T-cell (primary cell): ENCODE measurements around the gene TRAF3IP1. TPM values are rescaled to one million over a fixed set of nuclear protein-coding genes. Genes with fewer than 3 reads are reported as not detected.

Experiments used
- ATAC-seq, 4 experiments: fragments of 200-7000 bp in 3 of 4; fragments of 150-1000 bp in 1 of 4; cut with Tn5 transposase; replicated peaks in 1 of 4; 1 replicate in 3 of 4; 2 replicates in 1 of 4; pipeline ENCODE4 v1.10.0; 2021; ENCODE audit warnings: moderate library complexity in 3 of 4, mild to moderate bottlenecking in 2 of 4, moderate number of reproducible peaks in 1 of 4
- CTCF ChIA-PET, 2 donors: fragments of 300-600 bp; sonication (Branson Sonifier 250); formaldehyde crosslinking; loops; one replicate each; lab custom pipeline; 2022; ENCODE audit warnings: antibody characterized with exemption in 2 of 2; lab: Charles Lee
- POLR2A ChIA-PET, 2 donors: fragments of 300-600 bp; sonication (Branson Sonifier 250); formaldehyde crosslinking; loops; one replicate each; lab custom pipeline; 2022; ENCODE audit warnings: antibody characterized with exemption in 2 of 2; lab: Charles Lee
- DNase-seq, 35 experiments: peaks; one replicate each; pipeline versions ENCODE4 v3.0.0 to v3.0.0-alpha.2; 2013 to 2023
- H3K27ac ChIP-seq: one replicate; pipeline ENCODE4 v1.5.1; 2013; ENCODE audit warnings: low read length
- H3K27me3 ChIP-seq, 2 experiments: replicated peaks in 1 of 2; 1 replicate in 1 of 2; 2 replicates in 1 of 2; pipeline versions ENCODE4 v1.6.1 to v1.7.0; 2013; ENCODE audit warnings: low read length in 1 of 2, mixed read lengths in 1 of 2; ENCODE audit not compliant: control insufficient read depth in 2 of 2, insufficient read depth in 2 of 2; ENCODE audit errors: extremely low read depth in 1 of 2
- H3K36me3 ChIP-seq, 2 donors: 1 replicate in 1 of 2; 2 replicates in 1 of 2; pipeline versions ENCODE4 v1.6.1 to v1.7.0; 2013; ENCODE audit warnings: low read length in 1 of 2; ENCODE audit not compliant: control insufficient read depth in 2 of 2, insufficient read depth in 1 of 2; ENCODE audit errors: extremely low read depth in 1 of 2
- H3K4me1 ChIP-seq, 2 experiments: 1 replicate in 1 of 2; 2 replicates in 1 of 2; pipeline versions ENCODE4 v1.6.1 to v1.7.0; 2013; ENCODE audit warnings: low read length in 2 of 2, mixed read lengths in 1 of 2; ENCODE audit not compliant: insufficient read depth in 2 of 2, control insufficient read depth in 1 of 2; ENCODE audit errors: extremely low read depth in 1 of 2
- H3K4me3 ChIP-seq, 2 donors: 1 replicate in 1 of 2; 2 replicates in 1 of 2; pipeline versions ENCODE4 v1.5.1 to v1.7.0; 2013; ENCODE audit warnings: mild to moderate bottlenecking in 2 of 2, low read length in 1 of 2, moderate library complexity in 1 of 2; ENCODE audit not compliant: control insufficient read depth in 1 of 2; ENCODE audit errors: extremely low read depth in 1 of 2
- H3K9me3 ChIP-seq: 2 replicates; pipeline ENCODE4 v1.7.0; 2013
- H3K27ac Mint-ChIP-seq, 2 donors: one replicate each; pipeline ENCODE4 v1.8.0; 2020 to 2021; ENCODE audit warnings: mild to moderate bottlenecking in 2 of 2, mixed read lengths in 2 of 2
- H3K27me3 Mint-ChIP-seq, 2 donors: one replicate each; pipeline ENCODE4 v1.8.0; 2021 to 2022; ENCODE audit warnings: mixed read lengths in 2 of 2
- H3K36me3 Mint-ChIP-seq: one replicate; pipeline ENCODE4 v1.8.0; 2021; ENCODE audit warnings: mixed read lengths
- H3K4me1 Mint-ChIP-seq, 3 donors: one replicate each; pipeline ENCODE4 v1.8.0; 2020 to 2022; ENCODE audit warnings: mixed read lengths in 3 of 3, mild to moderate bottlenecking in 1 of 3
- H3K4me3 Mint-ChIP-seq, 3 donors: one replicate each; pipeline ENCODE4 v1.8.0; 2020 to 2022; ENCODE audit warnings: mild to moderate bottlenecking in 3 of 3, mixed read lengths in 3 of 3, moderate library complexity in 3 of 3
- H3K9me3 Mint-ChIP-seq, 3 donors: one replicate each; pipeline ENCODE4 v1.8.0; 2020 to 2022; ENCODE audit warnings: mixed read lengths in 3 of 3
- WGBS: methylation state at CpG from one replicate; pipeline ENCODE4 v1.1.5; 2013; ENCODE audit warnings: missing lambda C conversion rate; ENCODE audit not compliant: insufficient coverage; 5-methylcytosine and 5-hydroxymethylcytosine counted together
- total RNA-seq, 35 experiments: library from RNA in 6 of 35; stranded (reverse) in 6 of 35; fragments of 120-200 nt in 1 of 35; gene quantifications; one replicate each; pipeline versions ENCODE4 v1.2.1 to v1.2.4 and lab custom pipeline; 2013 to 2026

The TRAF3IP1 gene
- total RNA-seq, 5 donors from 2014 or later (not counting 1 experiment from before 2014, with no cell fraction given), result 6.3 to 12.1 (median 11.8) TPM

DNA sequence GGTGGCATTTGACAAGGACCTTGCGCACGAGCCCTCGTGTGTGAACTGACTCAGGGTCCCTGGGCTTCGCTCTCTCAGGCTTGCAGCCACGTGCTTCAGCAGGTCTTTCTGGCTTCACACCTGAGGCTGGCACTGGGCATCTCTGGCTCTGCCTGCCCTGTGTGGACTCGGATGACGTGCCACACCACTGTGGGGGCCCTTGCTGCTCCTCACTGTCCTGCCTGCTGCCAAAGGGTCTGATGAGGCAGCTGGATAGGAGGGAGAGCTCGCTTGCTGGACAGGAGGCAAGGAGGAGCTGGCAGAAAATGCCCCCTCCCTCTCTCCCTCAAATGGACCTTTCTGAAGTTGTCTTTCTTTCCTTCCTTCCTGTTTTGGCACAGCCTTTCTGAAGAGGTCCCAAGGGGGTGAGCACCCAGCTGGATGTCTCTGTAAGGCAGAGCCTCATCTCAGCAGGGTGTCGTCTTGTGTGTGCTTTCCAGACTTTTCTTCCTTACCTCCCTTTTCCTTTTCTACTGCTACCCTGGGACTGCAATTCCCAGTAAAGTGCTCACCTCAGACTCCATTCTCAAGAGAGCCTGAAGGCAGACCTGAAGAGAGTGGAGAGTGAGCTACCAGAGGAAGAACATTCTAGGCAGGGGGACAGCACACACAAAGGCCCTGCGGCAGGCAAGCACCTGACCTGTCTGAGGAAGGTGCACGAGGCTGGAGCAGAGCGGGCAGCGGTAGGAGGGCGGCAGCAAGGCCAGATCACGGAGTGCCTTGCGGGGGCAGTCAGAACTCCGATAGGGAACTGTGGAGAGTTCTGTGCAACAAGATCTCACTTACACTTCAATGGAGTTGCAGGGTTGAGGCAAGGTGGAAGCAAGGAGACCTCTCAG, 37.2 kb upstream of the TRAF3IP1 start:
- DNase-seq, result no peak
- WGBS, result 97% methylated on average over 13 of the region's 17 CpGs
- H3K4me3 ChIP-seq, result no peak overlapping the region
- Mint-ChIP-seq H3K9me3 (no peaks in the 10 kb centered on the region), H3K4me3 (no peak overlapping the region), H3K27me3 (no peaks in the 10 kb centered on the region), H3K4me1 (peaks cover 46 to 56% (median 54%) of the 10 kb centered on the region in 3 donors), H3K36me3 (peaks cover 4% of the 10 kb centered on the region), H3K27ac (no peak overlapping the region)
- ATAC-seq, result no peak
- H3K36me3 ChIP-seq, result no peaks in the 10 kb centered on the region
- POLR2A ChIA-PET, result no interaction called here
- H3K27ac ChIP-seq, result no peak overlapping the region
- CTCF ChIA-PET, result no interaction called here
- peaks cover 0 to 24% of the 10 kb centered on the region in 2 experiments for H3K4me1 ChIP-seq
- H3K9me3 ChIP-seq, result no peaks in the 10 kb centered on the region
- no peaks in the 10 kb centered on the region for H3K27me3 ChIP-seq

DNA sequence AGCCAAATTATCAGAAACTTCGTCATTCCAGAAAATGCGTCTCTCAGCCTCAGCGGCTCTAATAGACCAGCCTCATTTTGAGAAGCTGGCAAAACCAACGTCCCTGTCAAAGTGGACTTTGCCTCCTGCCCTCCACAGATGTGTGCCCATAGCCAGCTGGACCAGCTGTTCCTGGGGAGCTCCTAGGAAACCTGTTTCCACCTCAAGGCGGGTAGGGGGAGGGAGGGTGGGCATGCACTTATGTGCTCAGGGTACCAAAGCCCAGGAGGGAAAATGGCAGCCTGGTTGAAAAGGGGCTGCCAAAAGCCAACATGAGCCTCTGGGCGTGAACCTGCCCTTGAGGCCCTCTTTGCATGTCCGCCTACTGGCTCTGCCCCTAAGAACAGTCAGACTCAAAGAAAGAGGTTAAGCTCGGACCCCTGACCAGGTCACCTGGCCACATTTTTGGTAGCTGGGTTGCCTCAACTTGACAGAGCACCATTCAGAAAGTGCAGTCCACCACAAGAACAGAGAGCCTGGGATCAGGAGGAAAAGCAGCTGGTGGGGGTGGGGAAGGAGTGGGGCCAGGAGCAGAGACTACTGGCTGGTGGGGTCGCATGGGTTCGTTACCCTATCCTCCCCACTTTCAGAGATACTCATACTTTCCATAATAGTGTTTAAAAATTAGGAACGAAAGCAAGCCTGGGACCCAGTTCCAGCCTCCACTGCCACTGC, 35.4 kb upstream of the TRAF3IP1 start:
- peaks cover 53 to 70% (median 65%) of the 10 kb centered on the region in 3 donors for H3K4me1 Mint-ChIP-seq
- POLR2A ChIA-PET, result no interaction called here
- Histone ChIP-seq H3K27ac (no peak overlapping the region), H3K36me3 (no peaks in the 10 kb centered on the region), H3K27me3 (no peaks in the 10 kb centered on the region), H3K4me3 (no peak overlapping the region), H3K9me3 (no peaks in the 10 kb centered on the region), H3K4me1 (peaks cover 7 to 31% of the 10 kb centered on the region in 2 experiments)
- 90% methylated on average over 7 of the region's 11 CpGs for WGBS
- DNase-seq (no peak), ATAC-seq (no peak)
- no peak overlapping the region for H3K27ac Mint-ChIP-seq
- CTCF ChIA-PET, result no interaction called here
- H3K9me3 Mint-ChIP-seq, result no peaks in the 10 kb centered on the region
- peaks cover 4% of the 10 kb centered on the region for H3K36me3 Mint-ChIP-seq
- no peaks in the 10 kb centered on the region for H3K27me3 Mint-ChIP-seq
- H3K4me3 Mint-ChIP-seq, result no peak overlapping the region

DNA sequence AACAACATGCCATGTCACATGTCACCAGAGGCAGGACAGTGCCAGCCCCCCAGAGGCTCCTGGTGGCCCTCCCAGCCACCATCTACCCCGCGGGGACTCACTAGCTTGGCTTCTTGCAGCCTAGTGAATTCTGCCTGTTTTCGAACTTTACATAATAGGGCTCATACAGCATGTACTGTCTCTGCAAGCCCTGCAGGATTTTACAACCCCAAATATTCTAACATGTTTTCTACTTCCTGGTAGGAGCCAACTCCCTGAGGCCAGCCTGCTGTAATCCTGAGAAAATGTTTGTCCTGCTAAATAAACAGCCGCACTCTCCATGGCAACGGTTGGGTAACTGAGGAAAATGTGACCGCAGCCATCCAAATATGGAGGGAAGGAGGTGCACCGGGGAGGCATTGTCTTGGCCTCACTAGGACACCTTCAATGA, 34.6 kb upstream of the TRAF3IP1 start:
- DNase-seq (no peak), ATAC-seq (no peak)
- Mint-ChIP-seq H3K9me3 (no peaks in the 10 kb centered on the region), H3K36me3 (peaks cover 4% of the 10 kb centered on the region), H3K27me3 (no peaks in the 10 kb centered on the region), H3K27ac (no peak overlapping the region), H3K4me3 (no peak overlapping the region), H3K4me1 (peaks cover 53 to 71% (median 66%) of the 10 kb centered on the region in 3 donors)
- no peak overlapping the region for H3K27ac ChIP-seq
- no peaks in the 10 kb centered on the region for H3K36me3 ChIP-seq
- no peak overlapping the region for H3K4me3 ChIP-seq
- POLR2A ChIA-PET, result no interaction called here
- 89% methylated on average over 3 of the region's 7 CpGs for WGBS
- H3K27me3 ChIP-seq, result no peaks in the 10 kb centered on the region
- CTCF ChIA-PET, result no interaction called here
- H3K9me3 ChIP-seq, result no peaks in the 10 kb centered on the region
- H3K4me1 ChIP-seq, result peaks cover 7 to 34% of the 10 kb centered on the region in 2 experiments

DNA sequence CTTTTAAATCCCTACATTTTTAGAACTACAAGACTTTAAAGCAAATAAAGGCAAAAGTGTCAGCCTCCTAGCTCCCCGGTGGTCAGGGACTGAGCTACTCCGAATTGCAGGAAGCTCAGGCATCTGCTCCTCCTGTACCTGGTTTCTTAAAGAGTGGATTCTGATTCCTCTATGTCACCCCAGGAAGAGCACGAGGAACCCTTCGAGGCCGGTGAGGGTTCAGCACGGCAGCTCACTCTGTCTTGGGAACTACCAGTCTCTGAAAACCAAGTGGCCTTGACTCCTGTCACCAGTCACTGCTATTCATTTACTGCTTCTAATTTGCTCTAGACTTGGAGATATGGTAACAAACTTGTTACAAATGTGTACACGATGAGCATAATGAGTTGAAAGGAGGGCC, 34.2 kb upstream of the TRAF3IP1 start:
- no peaks in the 10 kb centered on the region for H3K27me3 ChIP-seq
- Mint-ChIP-seq H3K27ac (no peak overlapping the region), H3K9me3 (no peaks in the 10 kb centered on the region), H3K27me3 (no peaks in the 10 kb centered on the region), H3K4me1 (peaks cover 52 to 69% (median 65%) of the 10 kb centered on the region in 3 donors), H3K36me3 (peaks cover 4% of the 10 kb centered on the region), H3K4me3 (peak overlapping the region in 2 of 3 donors; percentile 82 to 96)
- DNase-seq, result no peak
- no peak for ATAC-seq
- no peaks in the 10 kb centered on the region for H3K9me3 ChIP-seq
- 100% methylated on average over 1 of the region's 7 CpGs for WGBS
- H3K27ac ChIP-seq, result no peak overlapping the region
- H3K4me3 ChIP-seq, result no peak overlapping the region
- ChIA-PET POLR2A (no interaction called here), CTCF (no interaction called here)
- H3K4me1 ChIP-seq, result peaks cover 7 to 34% of the 10 kb centered on the region in 2 experiments
- no peaks in the 10 kb centered on the region for H3K36me3 ChIP-seq

DNA sequence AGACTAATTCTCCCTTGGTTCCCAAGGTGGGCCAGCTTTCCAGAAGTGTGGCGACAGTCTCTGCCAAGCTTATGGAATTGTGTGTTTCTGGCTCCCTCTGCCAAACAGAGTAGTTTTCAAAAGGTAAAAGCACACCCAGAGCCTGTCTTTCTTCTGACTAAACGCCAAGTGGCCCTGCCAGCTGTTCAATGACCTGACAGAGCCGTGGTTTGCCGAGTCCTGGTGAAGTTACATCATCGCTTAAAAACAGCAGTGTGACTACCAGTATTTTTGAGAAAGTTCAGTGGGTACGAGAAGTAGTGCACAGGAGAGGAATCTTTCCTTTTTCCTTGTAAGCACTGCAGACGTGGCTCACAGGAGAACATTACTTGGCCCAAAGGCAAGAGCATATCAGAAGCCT, 33.8 kb upstream of the TRAF3IP1 start:
- Mint-ChIP-seq H3K36me3 (peaks cover 4% of the 10 kb centered on the region), H3K4me1 (peaks cover 50 to 69% (median 63%) of the 10 kb centered on the region in 3 donors), H3K27me3 (no peaks in the 10 kb centered on the region), H3K9me3 (no peaks in the 10 kb centered on the region), H3K27ac (peak overlapping the region in 1 of 2 donors; percentile 22), H3K4me3 (peak overlapping the region; percentile 77 to 96 (median 82))
- Histone ChIP-seq H3K36me3 (no peaks in the 10 kb centered on the region), H3K4me3 (no peak overlapping the region), H3K27ac (no peak overlapping the region), H3K4me1 (peaks cover 7 to 34% of the 10 kb centered on the region in 2 experiments), H3K27me3 (no peaks in the 10 kb centered on the region), H3K9me3 (no peaks in the 10 kb centered on the region)
- ChIA-PET POLR2A (interaction anchor here in 1 of 2 donors (0.6 kb wide), 1 partner anchor 35 kb away, joined by 3 read pairs; no protein-coding TSS in a partner anchor), CTCF (no interaction called here)
- DNase-seq (no peak), ATAC-seq (no peak)
- WGBS, result 93% methylated on average over 6 of the region's 7 CpGs

DNA sequence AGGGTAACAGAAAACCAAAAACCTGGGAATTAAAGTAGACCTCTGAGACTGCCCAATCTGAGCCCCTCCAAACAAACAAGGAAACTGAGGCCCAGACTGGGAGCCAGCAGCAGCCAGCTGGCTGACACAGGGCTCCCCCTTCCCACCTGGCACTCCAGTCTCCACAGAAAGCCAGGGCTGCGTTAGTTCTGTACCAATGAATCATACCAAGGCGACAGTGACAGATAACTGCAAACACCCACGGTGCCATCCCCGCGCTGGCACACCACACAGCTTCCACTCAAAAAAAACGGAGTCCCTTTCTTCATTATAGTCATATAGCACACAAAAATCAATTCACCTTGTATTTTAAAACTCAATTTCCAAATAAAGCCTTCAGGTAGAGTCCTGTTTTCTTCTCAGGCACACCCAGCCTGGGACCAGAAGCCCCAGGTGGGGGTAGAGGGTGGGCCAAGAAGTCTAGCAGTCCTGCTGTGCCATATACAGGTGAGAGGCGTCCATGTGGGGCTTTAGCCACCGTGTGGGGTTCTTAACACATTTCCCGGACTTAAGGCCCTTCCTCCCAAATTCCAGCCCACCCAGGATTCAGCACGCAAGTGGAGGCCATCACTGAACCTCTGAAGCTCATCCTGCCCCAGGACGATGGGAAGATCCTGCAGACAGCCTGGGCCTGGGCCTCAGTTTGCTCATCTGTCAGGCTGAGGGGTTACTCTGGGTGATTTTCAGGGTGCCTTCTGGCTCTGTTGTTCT, 33.2 kb upstream of the TRAF3IP1 start:
- peak overlapping the region in 1 of 2 donors; percentile 64 for H3K27ac Mint-ChIP-seq
- no peaks in the 10 kb centered on the region for H3K27me3 ChIP-seq
- peaks cover 44 to 68% (median 62%) of the 10 kb centered on the region in 3 donors for H3K4me1 Mint-ChIP-seq
- CTCF ChIA-PET, result no interaction called here
- peaks cover 4% of the 10 kb centered on the region for H3K36me3 Mint-ChIP-seq
- H3K4me1 ChIP-seq, result peaks cover 7 to 34% of the 10 kb centered on the region in 2 experiments
- H3K9me3 ChIP-seq, result no peaks in the 10 kb centered on the region
- POLR2A ChIA-PET, result interaction anchor here in 1 of 2 donors (0.6 kb wide), 1 partner anchor 34 kb away, joined by 3 read pairs; no protein-coding TSS in a partner anchor
- DNase-seq (no peak), ATAC-seq (no peak)
- peak overlapping the region; percentile 83 to 89 for H3K4me3 ChIP-seq
- H3K36me3 ChIP-seq, result no peaks in the 10 kb centered on the region
- H3K9me3 Mint-ChIP-seq, result no peaks in the 10 kb centered on the region
- H3K27ac ChIP-seq, result no peak overlapping the region
- no peaks in the 10 kb centered on the region for H3K27me3 Mint-ChIP-seq
- WGBS, result 70% methylated on average over 10 of the region's 11 CpGs
- peak overlapping the region; percentile 77 to 96 (median 82) for H3K4me3 Mint-ChIP-seq
